ENCODE data around the gene SSBP3. TPM values are rescaled to one million over a fixed set of nuclear protein-coding genes. Genes with fewer than 3 reads are reported as not detected.

The SSBP3 gene
- total RNA-seq, 2 experiments from 2014 or later = 90.0 TPM

GRCh38 chr1:54323324-54323739 is 82.9 kb downstream of the SSBP3 start:
- no peaks in the 10 kb centered on the region for H3K36me3 Mint-ChIP-seq (ENCODE audit: low read depth)
- H3K4me3 Mint-ChIP-seq = no peak overlapping the region
- DNase-seq = no peak
- CTCF ChIA-PET = no interaction called here
- H3K9me3 Mint-ChIP-seq = no peaks in the 10 kb centered on the region
- H3K4me1 Mint-ChIP-seq = peaks cover 3% of the 10 kb centered on the region
- POLR2A ChIA-PET = no interaction called here
- no peak overlapping the region for H3K27ac Mint-ChIP-seq
- H3K27me3 Mint-ChIP-seq = no peaks in the 10 kb centered on the region

GRCh38 chr1:54318246-54318814 is 87.9 kb downstream of the SSBP3 start:
- Mint-ChIP-seq H3K36me3 (ENCODE audit: low read depth) (no peaks in the 10 kb centered on the region), H3K27ac (no peak overlapping the region), H3K9me3 (no peaks in the 10 kb centered on the region), H3K4me1 (peaks cover 6% of the 10 kb centered on the region), H3K27me3 (no peaks in the 10 kb centered on the region), H3K4me3 (no peak overlapping the region)
- ChIA-PET CTCF (no interaction called here), POLR2A (no interaction called here)
- DNase-seq = no peak

DNA sequence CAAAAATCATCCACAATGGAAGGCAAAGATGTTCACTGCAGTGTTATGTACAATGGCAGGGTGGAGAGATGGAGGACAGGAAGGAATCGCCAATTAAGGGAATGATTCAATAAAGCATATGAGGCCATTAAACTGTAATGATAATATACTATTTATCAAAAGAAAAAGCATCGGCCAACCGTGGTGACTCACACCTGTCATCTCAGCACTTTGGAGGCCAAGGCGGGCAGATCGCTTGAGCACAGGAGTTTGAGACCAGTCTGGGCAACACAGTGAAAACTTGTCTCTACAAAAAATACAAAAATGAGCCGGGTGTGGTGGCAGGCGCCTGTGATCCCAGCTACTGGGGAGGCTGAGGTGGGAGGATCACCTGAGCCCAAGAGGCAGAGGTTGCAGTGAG is 89.1 kb downstream of the SSBP3 start:
- Mint-ChIP-seq H3K27ac (no peak overlapping the region), H3K36me3 (ENCODE audit: low read depth) (no peaks in the 10 kb centered on the region), H3K27me3 (no peaks in the 10 kb centered on the region), H3K4me3 (no peak overlapping the region), H3K9me3 (no peaks in the 10 kb centered on the region), H3K4me1 (peaks cover 15% of the 10 kb centered on the region)
- CTCF ChIA-PET = no interaction called here
- POLR2A ChIA-PET = no interaction called here
- no peak for DNase-seq

DNA sequence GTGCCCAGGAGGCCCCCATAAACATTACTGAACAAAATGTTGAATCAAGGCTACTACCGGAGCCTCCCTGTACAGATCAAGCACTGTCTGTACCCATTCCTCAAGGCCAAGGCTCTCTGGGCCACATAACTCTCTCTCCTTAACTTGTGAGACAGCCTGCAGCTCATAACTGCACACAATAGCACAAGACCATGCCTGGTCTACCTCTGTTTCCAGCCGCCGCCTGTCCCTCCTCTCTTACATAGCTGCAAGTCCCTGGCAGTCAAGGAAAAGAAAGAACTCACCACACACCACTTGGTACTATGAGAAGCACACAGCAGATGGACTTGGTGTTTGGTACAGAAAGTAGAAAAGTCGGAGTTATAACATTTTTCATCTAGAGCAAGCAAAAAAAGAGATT is 91.1 kb downstream of the SSBP3 start:
- peaks cover 3% of the 10 kb centered on the region for H3K36me3 Mint-ChIP-seq (ENCODE audit: low read depth)
- H3K27ac Mint-ChIP-seq = no peak overlapping the region
- no peak for DNase-seq
- peaks cover 33% of the 10 kb centered on the region for H3K4me1 Mint-ChIP-seq
- no peaks in the 10 kb centered on the region for H3K27me3 Mint-ChIP-seq
- ChIA-PET POLR2A (no interaction called here), CTCF (no interaction called here)
- H3K9me3 Mint-ChIP-seq = no peaks in the 10 kb centered on the region
- H3K4me3 Mint-ChIP-seq = no peak overlapping the region

DNA sequence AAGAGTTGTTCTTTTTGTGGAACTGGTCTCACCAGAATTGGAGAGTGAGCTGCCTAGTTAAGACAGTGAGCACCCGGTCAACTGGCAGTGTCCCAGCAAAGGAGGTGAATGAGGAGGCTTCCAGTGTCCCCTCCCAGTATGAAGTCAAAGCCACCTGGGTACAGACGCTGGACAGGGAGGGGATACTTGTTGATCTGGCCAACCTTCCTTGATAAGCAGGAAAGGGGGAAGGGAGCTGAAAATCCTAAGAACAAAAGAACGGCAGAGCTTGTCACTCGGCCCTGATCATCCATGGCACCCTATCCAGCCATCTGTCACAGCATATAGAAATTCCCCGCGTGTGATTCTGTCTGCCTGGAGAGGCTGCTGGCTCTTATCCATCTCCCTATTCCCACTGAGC is 91.5 kb downstream of the SSBP3 start:
- ChIA-PET CTCF (no interaction called here), POLR2A (no interaction called here)
- peaks cover 3% of the 10 kb centered on the region for H3K36me3 Mint-ChIP-seq (ENCODE audit: low read depth)
- H3K27me3 Mint-ChIP-seq = no peaks in the 10 kb centered on the region
- H3K4me1 Mint-ChIP-seq = peaks cover 37% of the 10 kb centered on the region
- no peak overlapping the region for H3K27ac Mint-ChIP-seq
- H3K4me3 Mint-ChIP-seq = no peak overlapping the region
- no peaks in the 10 kb centered on the region for H3K9me3 Mint-ChIP-seq
- no peak for DNase-seq

DNA sequence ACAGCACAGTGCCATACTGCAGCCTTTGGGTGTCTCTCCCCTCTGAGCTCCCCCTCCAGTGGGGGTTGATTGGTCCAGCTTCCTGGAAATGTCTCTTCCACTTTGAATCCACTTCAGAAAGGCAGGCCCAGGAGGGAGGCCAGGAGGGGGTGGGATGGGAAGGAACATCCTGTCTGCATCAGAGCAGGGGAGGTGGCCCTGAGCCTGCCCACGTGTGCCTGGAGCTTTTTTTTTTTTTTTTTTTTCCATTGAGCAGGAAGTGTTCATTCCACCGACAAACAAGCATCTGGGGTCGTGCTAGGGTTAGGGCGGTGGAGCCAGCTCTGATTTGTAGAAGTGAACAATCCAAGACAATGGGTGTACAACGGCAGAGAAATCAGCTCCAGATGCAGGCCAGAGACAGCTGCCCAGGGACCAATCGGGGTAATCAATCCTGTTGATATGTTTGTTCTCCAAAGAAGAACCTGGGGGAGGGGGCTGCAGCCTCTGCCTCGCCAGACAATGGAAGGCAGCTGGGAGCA is 93.3 kb downstream of the SSBP3 start:
- DNase-seq = no peak
- peaks cover 47% of the 10 kb centered on the region for H3K4me1 Mint-ChIP-seq

GRCh38 chr1:54311506-54311905 is 94.7 kb downstream of the SSBP3 start:
- ChIA-PET POLR2A (no interaction called here), CTCF (interaction anchor here (1.2 to 1.3 kb wide), 2 partner anchors 130 to 178 kb away, joined by 3 to 4 read pairs; no protein-coding TSS in a partner anchor)
- Mint-ChIP-seq H3K27ac (no peak overlapping the region), H3K4me3 (no peak overlapping the region), H3K9me3 (no peaks in the 10 kb centered on the region), H3K36me3 (ENCODE audit: low read depth) (peaks cover 6% of the 10 kb centered on the region), H3K27me3 (no peaks in the 10 kb centered on the region), H3K4me1 (peaks cover 46% of the 10 kb centered on the region)
- no peak for DNase-seq

More for the DNA sequence above, 93.3 kb downstream of the SSBP3 start:
- H3K4me3 Mint-ChIP-seq = no peak overlapping the region
- no peak overlapping the region for H3K27ac Mint-ChIP-seq
- CTCF ChIA-PET = interaction anchor here (0.7 to 1.4 kb wide), 4 partner anchors 21 to 238 kb away, joined by 3 to 6 read pairs (median 3); no protein-coding TSS in a partner anchor
- POLR2A ChIA-PET = interaction anchor here (0.9 to 1.0 kb wide), 2 partner anchors 13 to 23 kb away, joined by 3 to 4 read pairs; no protein-coding TSS in a partner anchor
- no peaks in the 10 kb centered on the region for H3K9me3 Mint-ChIP-seq
- peaks cover 3% of the 10 kb centered on the region for H3K36me3 Mint-ChIP-seq (ENCODE audit: low read depth)
- no peaks in the 10 kb centered on the region for H3K27me3 Mint-ChIP-seq

DNA sequence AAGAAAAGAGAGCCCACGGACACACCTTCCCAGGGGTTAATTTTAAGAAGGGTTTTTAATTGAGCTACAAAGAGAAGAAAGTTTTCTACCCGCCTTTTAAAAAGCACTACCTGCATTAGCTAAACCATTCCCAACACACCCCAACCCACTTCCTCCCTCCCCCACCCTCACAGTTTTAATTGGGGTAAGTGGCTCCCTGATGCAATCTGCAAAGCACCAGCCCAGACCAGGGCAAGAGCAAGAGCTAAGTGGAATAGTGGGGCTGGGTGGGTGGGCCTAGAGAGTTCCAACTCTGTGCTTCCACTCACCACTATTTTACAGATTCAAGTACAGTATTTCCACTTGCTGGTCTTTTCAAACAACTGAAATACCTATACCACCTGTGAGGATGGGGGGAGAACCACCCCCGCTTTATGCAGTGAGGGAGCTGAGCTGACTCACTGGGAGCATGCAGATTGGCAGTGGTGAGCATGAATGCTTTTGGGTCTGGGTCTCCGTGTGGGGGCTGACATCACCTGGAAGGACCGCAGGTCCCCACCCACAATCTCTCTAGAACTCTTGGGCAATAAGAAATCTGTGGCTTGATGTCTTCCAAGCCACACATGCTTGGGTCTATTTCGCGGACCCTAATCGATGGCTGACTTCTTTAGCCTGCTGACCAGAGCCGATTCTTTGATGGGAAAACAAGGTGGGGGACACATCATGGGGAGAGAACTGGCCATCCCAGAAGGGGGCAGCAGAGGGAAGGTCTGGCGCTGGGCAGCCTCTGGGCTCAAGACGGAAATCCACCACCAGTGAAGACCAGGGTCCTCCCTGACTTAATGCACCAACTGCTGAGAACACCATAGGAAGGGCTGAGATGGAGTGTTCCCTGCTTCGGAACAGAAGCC is 95.5 kb downstream of the SSBP3 start:
- peaks cover 6% of the 10 kb centered on the region for H3K36me3 Mint-ChIP-seq (ENCODE audit: low read depth)
- H3K4me1 Mint-ChIP-seq = peaks cover 46% of the 10 kb centered on the region
- no peak for DNase-seq
- H3K27me3 Mint-ChIP-seq = no peaks in the 10 kb centered on the region
- ChIA-PET POLR2A (interaction anchor here (1.3 kb wide), 1 partner anchor 25 kb away, joined by 3 read pairs; no protein-coding TSS in a partner anchor), CTCF (interaction anchor here (1.2 to 1.3 kb wide), 2 partner anchors 129 to 179 kb away, joined by 3 to 4 read pairs; no protein-coding TSS in a partner anchor)
- H3K4me3 Mint-ChIP-seq = no peak overlapping the region
- no peaks in the 10 kb centered on the region for H3K9me3 Mint-ChIP-seq
- H3K27ac Mint-ChIP-seq = peak overlapping the region; percentile 42

- POLR2A ChIA-PET = interaction anchor here (1.3 kb wide), 1 partner anchor 24 kb away, joined by 3 read pairs; no protein-coding TSS in a partner anchor
Measured at GRCh38 chr1:54309631-54310366, 96.4 kb downstream of the SSBP3 start.

DNA sequence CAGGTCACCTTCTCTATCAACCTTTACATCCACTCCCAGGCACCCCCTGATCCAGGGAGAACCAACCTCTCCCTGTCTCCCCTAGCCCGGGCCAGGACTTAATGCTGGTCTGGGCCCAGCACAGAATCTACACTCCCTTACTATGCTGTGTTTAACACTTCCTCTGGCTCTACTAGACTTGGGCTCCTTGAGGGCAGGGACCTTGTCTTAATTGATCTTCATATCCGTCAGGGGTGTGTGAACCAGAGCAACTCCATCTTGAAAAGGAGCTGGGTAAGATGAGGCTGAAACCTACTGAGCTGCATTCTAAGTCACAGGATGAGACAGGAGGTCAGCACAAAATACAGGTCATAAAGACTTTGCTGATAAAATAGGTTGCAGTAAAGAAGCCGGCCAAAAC is 98.9 kb downstream of the SSBP3 start:
- no peak for DNase-seq
- Mint-ChIP-seq H3K36me3 (ENCODE audit: low read depth) (peaks cover 6% of the 10 kb centered on the region), H3K27me3 (no peaks in the 10 kb centered on the region), H3K9me3 (no peaks in the 10 kb centered on the region), H3K27ac (no peak overlapping the region), H3K4me1 (peaks cover 33% of the 10 kb centered on the region), H3K4me3 (no peak overlapping the region)
- ChIA-PET CTCF (no interaction called here), POLR2A (no interaction called here)

More at GRCh38 chr1:54309631-54310366, 96.4 kb downstream of the SSBP3 start:
- Mint-ChIP-seq H3K4me1 (peaks cover 46% of the 10 kb centered on the region), H3K9me3 (no peaks in the 10 kb centered on the region), H3K27me3 (no peaks in the 10 kb centered on the region), H3K36me3 (ENCODE audit: low read depth) (peaks cover 6% of the 10 kb centered on the region), H3K27ac (peak overlapping the region; percentile 23), H3K4me3 (no peak overlapping the region)
- no peak for DNase-seq
- CTCF ChIA-PET = no interaction called here

DNA sequence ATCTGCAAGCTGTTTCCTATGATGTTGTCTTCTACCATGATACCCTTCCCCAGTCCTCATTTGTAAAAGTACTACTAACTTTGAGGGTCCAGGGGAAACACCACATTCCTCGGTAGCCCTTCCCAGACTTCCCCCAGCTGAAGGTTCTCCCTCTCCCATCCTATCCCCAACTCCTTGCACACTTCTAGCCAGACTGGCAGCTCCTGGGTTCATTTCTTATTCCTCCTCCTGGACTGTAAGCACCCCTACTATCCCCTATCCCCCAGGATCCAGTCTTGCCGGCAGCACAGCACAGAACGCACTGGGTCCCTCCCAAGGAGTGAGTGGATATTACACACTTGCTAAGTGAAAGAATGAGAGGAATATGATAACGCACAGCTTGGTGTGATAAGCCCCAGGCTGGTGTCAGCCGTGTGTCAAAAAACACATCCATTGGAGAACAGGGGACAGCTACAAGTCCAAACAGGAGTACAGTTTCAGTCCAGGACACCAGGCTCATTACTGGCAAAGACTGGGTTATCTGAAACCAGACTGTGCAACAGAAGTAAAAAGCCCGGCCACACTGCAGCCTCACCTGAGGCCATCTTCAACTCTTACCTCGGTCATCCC is 100.2 kb downstream of the SSBP3 start:
- POLR2A ChIA-PET = interaction anchor here (0.5 kb wide), 1 partner anchor 117 kb away, joined by 3 read pairs; no protein-coding TSS in a partner anchor
- Mint-ChIP-seq H3K27ac (no peak overlapping the region), H3K4me3 (no peak overlapping the region), H3K36me3 (ENCODE audit: low read depth) (peaks cover 5% of the 10 kb centered on the region), H3K9me3 (no peaks in the 10 kb centered on the region), H3K27me3 (no peaks in the 10 kb centered on the region), H3K4me1 (peaks cover 22% of the 10 kb centered on the region)
- DNase-seq = no peak
- CTCF ChIA-PET = no interaction called here

DNA sequence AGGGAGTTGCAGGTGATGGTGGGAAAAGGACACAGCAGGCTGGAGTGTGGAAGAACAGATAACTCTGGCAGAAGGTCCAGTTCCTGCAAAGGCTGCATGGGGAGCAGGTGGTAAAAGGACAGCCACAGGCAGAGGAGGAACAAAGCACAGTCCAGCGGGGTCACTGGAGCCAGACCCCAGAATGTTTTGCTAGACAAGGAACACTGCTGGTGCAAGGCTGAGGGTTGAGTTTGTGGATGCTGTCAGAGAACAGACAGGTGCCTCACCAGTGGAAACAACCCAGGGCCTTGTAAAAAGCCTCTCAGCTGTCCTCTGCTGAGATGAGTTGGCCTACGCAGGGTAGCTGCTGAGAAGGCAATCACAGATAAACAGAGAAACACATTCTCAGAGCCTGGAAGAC is 101.7 kb downstream of the SSBP3 start:
- Mint-ChIP-seq H3K9me3 (no peaks in the 10 kb centered on the region), H3K27ac (no peak overlapping the region), H3K36me3 (ENCODE audit: low read depth) (peaks cover 3% of the 10 kb centered on the region), H3K4me3 (no peak overlapping the region), H3K4me1 (peaks cover 13% of the 10 kb centered on the region), H3K27me3 (no peaks in the 10 kb centered on the region)
- DNase-seq = no peak
- POLR2A ChIA-PET = no interaction called here
- CTCF ChIA-PET = no interaction called here

All from activated CD4-positive, alpha-beta memory T cell treated with anti-CD3 and anti-CD28 coated beads, Interleukin-2, amount 10 ng/mL, durations not matched to agents 7 days and 5 days (primary cell).